H54 (cell line): ENCODE data around the gene SERPINB12.
A peak's percentile ranks its signal among the peaks of the same experiment; 100 is the strongest.

Source experiments
- DNase-seq: peaks from one replicate; pipeline ENCODE4 v3.0.0; 2011; ENCODE audit warnings: low spot score, mixed read lengths; ENCODE audit not compliant: insufficient read length
- FAIRE-seq: peaks from 3 replicates; lab custom pipeline; 2011; peaks lifted over from hg19 to GRCh38; lab: Jason Lieb, UNC
- POLR2A ChIP-seq: IDR thresholded peaks from 2 replicates; pipeline ENCODE4 v1.6.1; 2011; ENCODE audit warnings: low read depth, mild to moderate bottlenecking, low read length

The SERPINB12 gene, protein sequence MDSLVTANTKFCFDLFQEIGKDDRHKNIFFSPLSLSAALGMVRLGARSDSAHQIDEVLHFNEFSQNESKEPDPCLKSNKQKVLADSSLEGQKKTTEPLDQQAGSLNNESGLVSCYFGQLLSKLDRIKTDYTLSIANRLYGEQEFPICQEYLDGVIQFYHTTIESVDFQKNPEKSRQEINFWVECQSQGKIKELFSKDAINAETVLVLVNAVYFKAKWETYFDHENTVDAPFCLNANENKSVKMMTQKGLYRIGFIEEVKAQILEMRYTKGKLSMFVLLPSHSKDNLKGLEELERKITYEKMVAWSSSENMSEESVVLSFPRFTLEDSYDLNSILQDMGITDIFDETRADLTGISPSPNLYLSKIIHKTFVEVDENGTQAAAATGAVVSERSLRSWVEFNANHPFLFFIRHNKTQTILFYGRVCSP

DNA sequence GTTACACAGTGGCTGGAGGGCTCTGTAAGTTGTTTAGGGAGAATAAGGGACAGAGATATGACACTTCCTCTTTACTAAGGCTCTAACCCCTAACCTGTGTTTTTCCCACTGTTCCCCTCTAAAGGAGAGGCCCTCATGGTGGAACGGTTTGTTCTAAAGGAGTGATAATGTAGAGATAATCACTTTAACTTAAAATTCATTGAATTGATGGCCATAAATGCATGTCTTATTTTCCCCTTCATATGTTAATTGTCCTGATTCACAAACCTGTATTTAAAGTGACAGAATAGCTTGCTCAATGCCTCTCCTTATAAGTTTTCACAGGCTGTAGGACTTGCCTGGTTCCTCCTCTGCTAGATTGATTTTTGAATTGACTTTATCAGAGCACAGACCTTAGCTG lies at the start of gene SERPINB12:
Gene SERPINB12, plus strand, starts transcription at position 301 of the 400 bp plus-strand sequence. CDS start 13,791 bp downstream, outside the sequence.
- no peak for TF ChIP-seq POLR2A
- no peak for FAIRE-seq
- no peak for DNase-seq

DNA sequence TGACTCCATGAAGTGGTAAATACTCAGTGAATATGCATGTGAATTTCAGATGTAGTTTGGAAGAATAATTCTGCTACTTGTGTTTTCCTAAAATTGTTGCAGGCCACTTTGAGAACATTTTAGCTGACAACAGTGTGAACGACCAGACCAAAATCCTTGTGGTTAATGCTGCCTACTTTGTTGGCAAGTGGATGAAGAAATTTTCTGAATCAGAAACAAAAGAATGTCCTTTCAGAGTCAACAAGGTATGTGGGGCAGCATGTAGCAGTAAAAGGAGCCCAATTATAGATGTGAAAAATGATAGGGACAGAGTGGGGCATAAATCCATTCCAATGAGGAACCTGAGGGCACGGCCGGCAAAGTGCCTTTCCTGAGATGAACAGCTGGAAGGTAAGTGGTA lies 49.3 kb upstream of the SERPINB12 start:
- FAIRE-seq (no peak), DNase-seq (no peak)
- TF ChIP-seq POLR2A: no peak

DNA sequence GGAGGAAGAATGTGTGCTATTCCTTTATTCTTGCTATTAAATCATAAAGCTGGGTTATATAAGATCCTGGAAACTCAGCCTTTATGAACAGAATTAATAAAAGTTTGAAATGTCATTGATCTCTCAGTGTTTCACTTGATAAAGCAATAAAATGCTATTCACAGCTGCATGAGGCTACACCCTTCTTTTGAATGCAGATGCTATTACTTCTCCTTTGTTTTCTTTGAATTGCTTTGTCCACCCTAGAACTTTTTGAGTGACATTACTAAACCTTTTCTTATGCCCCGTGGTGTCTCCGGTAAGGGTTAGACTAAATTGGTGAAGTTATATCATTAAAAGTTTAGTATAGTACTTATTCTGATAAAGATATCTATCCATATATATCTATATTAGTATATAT lies 46.5 kb upstream of the SERPINB12 start:
- FAIRE-seq (no peak), DNase-seq (no peak)
- TF ChIP-seq POLR2A: no peak

DNA sequence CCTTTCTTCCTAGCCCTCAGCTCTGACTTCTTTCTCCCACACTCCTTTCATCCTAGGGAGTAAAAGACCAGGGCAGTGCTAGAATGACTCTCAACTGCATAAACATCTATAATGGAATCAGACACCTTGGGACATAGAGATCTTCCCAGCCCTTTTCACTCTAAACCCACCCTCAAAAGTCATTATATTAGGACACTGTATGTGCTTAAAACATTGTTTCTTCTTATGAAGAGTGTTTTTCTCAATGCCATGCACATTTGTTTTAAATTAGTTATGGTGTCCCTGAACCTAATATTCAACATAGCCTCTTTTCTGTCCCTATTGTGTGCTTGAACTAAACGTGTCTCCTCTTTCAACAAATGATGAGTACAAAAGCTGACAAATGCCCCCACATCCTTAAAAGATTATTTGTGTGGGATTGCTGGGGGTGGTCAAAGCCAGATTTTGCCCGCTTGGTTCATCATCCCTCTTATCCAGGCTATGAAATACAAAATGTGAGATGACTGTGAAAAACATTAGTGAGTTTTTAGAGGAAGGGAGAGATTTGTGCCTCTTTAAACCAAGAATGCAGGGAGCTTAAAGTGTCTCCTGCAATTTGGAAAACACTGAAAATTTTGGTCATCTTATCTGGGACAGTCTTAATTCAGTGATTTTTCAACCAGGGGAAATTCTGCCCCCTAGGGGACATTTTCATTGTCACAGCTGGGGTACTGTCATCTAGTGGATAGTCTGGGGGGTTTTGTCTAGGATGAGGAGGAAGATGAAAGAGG lies 36.4 kb upstream of the SERPINB12 start:
- FAIRE-seq (peak; percentile 67), DNase-seq (peak; percentile 9)
- TF ChIP-seq POLR2A: no peak

DNA sequence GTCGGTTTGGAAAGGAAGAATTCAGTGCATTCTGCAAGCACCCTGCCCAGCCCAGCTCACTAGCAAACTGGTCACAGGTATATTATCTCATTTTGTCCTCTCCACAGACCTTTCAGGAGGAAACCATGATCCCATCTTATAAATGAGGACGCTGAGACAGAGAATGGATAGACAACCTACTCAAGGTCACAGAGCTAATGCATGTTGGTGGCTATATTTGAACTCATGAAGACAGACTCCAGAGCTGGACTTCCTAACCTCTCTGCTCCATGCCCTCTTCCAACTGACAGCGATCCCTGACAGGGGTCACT lies 35.9 kb upstream of the SERPINB12 start:
- FAIRE-seq: no peak
- TF ChIP-seq POLR2A: no peak
- no peak for DNase-seq

DNA sequence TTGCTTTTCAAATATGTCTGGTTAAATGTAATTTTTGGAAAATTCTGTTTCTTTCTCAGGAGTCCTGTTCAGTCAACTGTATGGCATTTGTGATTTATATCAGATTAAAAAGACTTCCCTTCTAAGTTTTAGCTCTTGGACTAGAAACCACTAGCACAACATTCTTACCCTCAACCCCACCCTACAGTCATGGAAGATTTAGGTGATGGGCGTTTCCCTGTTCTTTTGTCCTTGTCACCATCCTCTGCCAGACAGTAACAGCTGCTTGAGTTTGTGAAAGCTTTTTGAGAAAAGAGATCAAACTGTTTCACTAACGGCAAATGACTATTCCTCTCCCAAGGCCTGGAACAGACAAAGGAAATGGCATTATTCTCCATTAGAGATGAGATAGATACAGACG lies 33.6 kb upstream of the SERPINB12 start:
- FAIRE-seq: no peak
- no peak for TF ChIP-seq POLR2A
- no peak for DNase-seq

DNA sequence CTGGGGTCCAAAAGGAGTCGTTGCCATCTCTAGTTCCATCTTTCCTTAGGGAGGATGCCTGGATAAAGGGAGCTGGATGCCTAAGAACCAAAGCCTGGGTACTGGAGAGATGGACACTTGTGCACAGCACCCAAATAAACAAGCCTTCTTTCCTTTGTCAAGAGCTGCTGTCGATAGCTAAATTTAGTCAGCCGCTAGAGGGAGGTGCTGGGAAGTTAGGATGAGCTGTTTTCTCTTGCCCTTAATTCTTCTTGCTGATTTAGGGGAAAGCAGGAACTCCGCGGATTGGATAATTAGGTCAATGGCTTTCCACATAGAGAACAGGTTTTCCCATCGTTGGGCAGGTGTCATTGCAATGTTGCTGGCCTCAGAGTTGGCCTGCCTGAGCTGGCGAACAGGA lies 30.9 kb upstream of the SERPINB12 start:
- no peak for TF ChIP-seq POLR2A
- FAIRE-seq (no peak), DNase-seq (peak; percentile 9)

DNA sequence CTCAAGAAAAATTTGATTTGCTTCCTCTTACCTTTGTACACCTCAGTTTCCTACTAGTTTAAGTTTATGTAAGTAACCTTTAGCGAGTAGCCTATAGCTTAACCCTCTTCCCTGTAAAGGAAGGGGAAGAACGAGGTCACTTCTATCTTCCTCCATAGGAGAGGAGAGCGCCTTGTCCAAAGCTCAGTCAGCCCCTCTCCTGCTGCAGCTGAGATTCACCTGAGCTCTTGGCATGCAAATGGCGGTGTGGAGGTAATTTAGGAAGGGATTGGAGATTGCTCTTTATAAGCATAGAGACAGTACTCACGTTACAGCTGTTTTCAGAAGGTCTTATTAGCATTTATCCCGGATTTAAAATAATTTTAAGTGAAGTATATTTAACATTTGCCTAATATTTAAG lies 27.8 kb upstream of the SERPINB12 start:
- FAIRE-seq (no peak), DNase-seq (no peak)
- no peak for TF ChIP-seq POLR2A

DNA sequence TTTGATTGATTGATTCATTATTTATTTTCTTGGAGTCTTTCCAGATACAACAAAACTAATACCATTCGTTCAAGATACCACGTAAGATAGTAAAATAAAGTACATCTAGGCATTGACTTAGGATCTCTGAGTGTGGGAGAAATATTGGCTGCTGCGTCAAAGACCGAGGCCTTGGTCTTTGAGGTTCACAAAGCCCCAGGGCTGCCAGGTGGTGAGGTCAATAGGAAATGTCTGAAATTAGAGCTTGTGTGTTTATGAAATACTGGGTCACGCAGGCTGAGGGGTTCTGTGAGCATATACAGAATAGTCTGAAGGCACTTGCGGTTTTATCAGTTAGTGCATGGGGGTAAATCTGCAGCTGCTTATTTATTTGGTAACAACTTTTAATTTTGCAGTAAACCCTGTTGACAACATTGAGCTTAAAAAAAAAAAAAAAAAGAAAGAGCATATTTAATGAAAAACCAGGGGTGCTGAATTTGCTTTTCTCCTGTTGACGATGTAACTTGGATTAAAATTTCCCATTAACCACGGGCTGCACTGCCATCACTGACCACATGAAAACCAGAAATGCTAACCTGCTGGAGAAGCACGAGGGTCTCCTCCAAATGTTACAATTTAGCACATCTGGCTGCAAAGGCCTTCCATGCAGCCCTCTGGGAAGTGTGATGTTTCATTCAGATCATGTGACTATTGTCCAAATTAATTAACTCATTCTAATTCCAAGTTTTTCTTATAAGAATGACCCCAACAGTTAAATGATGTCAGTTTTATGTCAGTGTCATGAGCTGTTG lies 27.1 kb upstream of the SERPINB12 start:
- DNase-seq (no peak), FAIRE-seq (no peak)
- no peak for TF ChIP-seq POLR2A

DNA sequence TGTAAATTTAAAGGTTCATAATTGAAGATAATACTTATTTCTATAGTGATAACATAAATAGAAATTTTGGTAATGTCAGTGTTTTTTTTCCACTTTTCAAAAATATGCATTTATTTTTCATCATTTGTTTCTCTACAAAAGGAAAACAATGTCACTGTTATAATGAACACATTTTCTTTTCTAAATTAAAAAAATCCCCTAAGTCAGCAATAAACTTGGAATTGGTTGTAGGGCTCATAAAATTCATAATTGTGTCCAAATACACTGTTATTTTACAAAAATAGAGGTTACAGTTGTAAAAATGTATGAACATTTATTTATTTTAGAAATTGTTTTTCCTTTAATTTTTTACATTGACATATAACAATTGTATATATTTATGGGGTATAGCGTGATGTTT lies 26.4 kb upstream of the SERPINB12 start:
- FAIRE-seq: no peak
- no peak for DNase-seq
- TF ChIP-seq POLR2A: no peak

DNA sequence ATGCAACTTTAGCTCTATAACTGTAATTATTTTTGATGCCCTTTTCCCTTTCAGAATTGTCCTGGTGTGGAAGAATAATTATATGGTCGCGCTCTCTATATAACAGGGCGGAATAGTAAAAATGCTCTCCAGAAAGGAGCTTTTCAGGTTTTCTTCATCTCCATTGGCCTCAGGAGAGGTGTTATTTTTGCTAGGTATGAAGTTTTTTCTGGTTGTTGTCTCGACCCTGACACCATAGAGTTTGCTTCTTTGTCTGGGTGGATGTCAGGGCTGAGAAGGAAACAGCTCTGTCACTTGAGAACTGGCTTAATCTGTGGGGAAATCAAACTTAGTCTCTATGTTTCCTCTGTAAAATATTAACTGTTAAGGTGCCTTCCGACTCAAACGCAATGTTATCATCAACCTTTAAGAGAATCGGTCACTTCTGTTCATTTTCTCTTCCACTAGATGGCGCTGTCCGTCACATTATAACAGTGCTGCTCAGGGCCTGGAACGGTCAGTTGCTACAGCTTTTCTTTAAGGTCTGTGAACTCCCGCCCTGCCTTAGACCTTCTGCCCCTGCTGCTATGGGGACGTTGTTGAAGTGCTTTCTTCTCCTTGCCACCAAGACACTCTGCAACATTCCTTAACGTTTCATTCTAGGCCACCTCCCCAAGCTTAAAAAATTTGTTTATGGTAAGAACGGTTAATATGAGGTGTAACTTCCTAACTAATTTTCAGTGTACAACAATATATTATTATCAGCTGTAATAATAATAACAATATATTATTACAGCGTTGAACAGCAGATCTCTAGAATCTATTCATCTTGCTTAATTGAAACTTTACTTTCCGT lies 23.8 kb upstream of the SERPINB12 start:
- FAIRE-seq (peak; percentile 91), DNase-seq (peak; percentile 13)
- no peak for TF ChIP-seq POLR2A

DNA sequence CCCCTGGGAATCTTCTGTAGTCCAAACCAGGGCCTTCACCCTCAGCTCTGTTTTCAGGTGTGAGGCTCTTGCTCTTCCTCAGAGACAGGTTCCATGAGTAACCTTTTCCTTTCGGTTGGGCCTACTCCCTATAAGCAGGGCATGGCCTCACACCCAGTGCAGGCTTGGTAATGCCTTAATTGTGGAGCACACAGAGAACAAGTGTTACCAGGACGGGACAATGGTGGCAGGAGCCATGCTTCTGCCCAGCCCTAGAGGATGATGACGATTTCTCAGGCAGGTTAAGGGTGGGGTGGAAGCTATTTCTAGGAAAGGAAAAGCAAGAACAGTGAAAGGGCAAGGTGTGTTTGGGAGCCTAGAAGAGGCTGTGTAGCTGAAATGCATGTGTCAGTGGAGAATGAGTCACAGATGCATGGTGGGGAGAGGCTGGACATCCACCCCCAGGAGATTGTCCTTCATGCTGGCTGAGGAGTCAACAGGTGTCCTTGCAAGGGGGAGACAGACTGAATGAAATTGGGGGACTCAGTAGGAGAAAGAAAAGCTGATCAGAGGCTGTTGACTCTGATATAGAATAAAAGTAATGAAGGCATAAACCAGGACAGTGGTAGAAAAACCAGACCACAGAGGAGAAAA lies 22.0 kb upstream of the SERPINB12 start:
- DNase-seq: no peak
- no peak for TF ChIP-seq POLR2A
- FAIRE-seq: no peak

DNA sequence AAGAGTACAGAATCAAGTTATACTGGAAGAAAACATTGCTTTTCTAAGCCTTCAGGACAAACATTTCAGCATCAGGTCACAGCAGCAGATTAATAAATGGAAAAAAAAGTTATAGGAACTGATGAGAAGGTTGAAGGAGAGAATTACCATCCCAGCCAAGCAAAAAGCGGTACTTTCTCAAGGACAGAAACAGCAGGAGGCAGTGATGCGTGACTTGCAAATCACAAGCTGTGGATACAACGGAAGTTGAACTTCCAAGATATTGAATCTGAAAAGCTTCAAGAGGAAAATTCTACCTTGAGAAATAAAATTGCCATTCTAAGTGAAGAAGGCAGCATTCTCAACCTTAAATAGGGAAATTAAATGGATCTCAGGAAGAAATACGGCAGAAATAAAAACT lies 18.5 kb upstream of the SERPINB12 start:
- no peak for TF ChIP-seq POLR2A
- no peak for DNase-seq
- no peak for FAIRE-seq
